Stromal cell of bone marrow (primary cell): ENCODE measurements around the gene VSX1.

Experiments used
- DNase-seq: peaks from one replicate; pipeline ENCODE4 v3.0.0-alpha.2; 2012; ENCODE audit warnings: low read depth

VSX1 gene

DNA sequence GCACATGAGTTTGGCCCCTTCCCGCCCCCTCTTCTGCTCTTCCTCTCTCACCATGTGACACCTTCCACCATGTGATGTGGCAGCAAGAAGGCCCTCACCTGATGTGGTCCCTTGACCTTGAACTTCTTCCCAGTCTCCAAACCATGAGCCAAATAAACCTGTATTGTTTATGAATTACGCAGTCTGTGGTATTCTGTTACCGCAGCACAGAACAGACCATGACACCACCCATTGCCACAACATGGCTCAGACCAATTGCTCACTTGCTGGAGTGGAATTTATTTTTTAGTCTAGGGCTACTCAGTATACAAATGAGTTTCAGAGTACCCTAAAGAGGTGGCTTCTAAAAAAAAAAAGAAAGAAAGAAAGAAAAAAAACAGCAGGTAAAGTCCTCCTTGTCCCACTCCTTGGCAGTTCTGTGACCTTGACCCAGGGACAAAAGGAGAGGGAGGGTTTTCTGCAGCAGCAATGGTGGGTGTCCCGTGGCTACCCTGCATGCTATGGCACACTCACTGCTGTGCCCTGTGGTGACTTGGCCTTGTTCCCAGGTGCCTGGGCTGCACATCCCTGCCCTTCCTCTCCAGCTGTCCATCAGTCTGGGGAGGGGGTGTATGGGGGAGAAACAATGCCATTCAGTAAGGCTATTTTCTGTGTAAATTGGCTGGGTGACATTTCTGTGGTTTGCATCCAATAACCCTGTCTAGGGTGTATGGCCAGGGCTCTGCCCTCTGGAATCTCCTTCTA, 5.4 kb upstream of the VSX1 start:
- no peak for DNase-seq

- no peak for DNase-seq
Observed at GRCh38 chr20:25085756-25086495, 4.0 kb upstream of the VSX1 start.

DNA sequence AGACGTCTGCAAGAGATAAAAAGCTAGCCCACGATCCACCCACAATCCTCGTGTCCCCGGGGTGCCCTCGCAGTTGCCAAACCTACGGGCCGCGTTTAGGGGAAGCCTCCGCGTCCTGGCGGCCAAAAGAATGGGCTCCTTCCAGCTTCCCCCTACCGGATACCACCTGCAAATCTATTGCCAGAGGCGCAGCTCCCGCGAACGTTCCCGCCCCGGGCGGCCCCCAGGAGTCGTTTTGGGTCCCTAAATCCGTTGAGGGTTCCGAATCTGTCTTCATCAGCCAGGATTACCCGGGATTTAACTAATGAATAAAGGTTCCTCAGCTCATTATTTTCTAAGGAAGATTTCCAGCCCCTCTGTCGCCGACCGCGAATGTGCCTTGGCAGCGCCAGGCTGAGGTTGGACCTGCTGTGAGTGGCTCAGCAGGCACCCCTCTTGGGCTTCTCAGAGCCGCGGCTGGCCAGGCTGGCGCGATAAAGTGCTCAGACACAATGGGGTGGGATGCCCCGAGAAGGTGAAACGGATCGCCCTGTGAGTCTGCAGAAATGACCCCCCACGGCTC, 2.8 kb upstream of the VSX1 start:
- no peak for DNase-seq

DNA sequence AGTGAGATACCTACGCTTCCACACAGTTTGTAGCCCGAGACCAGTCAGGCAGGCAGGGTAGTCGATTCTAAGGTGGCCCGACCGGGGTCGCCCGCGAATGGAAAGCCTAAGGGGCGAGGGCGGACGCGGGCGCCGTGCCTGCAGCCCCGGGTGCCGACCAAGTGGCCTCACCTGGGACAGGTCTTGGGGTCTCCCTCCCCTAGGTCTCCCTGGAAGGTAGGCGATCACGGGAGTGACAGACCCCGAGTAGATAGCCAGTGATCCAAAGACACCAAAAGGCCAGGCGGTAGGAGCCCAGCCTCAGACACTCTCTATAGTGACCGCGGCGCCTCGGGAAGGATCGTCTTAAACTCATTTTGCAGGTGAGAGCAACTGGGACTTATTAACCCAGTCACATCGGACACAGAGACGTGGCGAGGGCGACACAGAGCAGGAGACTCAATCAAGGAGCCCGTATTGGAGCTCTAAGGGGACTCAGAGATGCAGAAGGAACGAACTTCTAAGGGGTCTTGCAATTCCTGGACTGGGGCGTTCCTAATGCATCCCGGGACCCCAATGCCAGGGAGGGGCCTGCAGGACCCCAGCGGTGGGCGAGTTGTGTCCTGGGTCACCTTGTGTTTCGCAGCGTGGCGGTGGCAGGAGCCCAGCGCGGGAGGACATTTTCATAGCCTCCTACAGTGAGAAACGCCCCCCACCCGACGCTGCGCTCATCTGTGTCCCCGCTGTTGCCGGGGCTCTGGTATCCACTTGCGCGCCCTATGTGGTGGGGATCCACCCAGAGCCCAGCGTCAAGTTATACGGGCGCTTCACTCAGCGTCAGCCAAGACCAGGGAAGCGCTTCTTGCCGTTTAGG, 2.1 kb upstream of the VSX1 start:
- DNase-seq, result no peak

GRCh38 chr20:25083141-25083772, 1.3 kb upstream of the VSX1 start:
- DNase-seq, result no peak

GRCh38 chr20:25082498-25082873, 545 bp upstream of the VSX1 start:
- no peak for DNase-seq

GRCh38 chr20:25081065-25081729, 744 bp downstream of the VSX1 start:
- no peak for DNase-seq

DNA sequence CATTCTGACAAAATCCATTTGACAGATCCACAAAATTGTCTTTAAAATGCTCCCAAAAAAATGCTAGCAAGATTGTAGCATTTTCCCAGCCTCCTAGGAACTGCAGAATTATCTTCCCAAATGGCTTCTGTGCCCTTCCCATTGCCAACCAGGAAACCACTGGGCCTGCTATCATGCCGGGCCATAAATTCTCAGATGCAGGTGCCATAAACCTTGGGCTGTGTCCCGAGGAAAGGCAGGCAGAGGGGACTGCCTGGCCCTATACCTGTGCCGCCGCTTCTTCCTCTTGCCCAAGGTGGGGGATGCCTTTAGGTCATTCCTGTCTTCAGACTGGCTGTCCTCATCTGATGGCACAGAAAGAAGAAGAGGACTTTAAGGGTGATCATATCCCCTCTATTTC, 2.8 kb downstream of the VSX1 start:
- no peak for DNase-seq

- DNase-seq, result no peak
Observed at GRCh38 chr20:25078662-25079061, 3.3 kb downstream of the VSX1 start.

DNA sequence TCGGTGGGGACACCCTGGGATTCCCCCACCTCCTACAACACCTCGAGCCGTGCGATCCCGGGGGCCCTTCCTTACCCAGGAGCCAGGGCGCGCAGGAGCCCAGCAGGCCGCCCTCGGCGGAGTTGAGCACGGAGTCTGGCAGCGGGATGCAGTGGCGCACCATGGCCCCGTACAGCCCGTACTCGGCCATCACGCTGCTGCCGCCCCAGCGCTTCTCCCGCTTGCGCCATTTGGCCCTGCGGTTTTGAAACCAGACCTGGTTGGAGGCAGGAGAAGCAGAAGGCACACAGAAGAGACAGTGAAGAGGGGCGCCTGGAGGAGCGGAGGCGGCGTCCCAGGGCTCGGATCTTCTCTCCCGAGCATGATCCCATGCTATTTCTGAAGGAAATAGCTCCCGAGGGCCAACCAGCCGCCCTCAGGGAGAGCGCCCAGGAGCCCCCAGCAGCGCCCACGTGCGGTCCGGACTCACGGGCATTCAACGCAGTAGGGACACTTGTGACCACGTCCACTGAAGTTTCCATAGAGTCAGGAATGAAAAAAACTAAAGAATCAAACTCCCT, 4.3 kb downstream of the VSX1 start:
- DNase-seq, result no peak

GRCh38 chr20:25076731-25077609, 5.0 kb downstream of the VSX1 start:
- no peak for DNase-seq

DNA sequence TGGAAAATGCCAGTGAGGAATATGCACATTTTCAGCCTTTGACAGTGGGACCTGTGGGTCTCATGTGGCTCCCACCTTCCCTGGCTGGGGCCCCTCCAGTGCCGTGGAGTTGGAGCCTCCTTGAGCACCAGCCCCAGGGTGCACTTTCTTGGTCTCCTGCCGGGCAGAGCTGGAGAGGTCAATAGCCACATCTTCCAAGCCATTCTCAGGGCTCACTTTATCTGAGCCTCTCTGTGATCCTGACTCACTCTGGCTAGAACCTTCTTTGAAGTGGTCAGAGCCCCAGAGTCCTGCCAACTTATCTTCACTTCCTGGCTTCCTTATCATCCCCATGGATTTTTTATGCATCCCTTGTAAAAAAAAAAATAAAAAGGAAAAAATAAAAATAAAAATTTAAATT, 5.7 kb downstream of the VSX1 start:
- no peak for DNase-seq

- no peak for DNase-seq
Observed at GRCh38 chr20:25073544-25073943, 8.4 kb downstream of the VSX1 start.

GRCh38 chr20:25072226-25072811, 9.6 kb downstream of the VSX1 start:
- no peak for DNase-seq

DNA sequence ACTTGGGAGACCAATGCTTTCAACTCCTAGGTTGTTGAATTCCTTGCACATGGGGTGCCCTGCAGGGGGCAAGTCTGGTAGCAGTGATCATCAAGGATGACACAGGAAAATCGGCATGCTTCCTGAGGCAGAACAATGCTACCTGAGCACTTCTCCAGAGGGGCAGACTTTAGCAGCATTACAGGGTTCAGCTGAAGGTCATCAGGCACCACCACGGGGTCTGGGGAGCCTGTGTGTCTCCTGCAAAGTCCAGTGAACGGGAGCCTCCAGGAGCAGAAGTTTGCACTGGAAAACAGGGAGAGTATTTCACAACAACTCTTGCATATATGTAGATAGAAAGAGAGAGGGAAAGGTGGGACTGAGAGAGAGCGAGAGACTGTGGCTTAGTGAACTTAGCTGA, 10.2 kb downstream of the VSX1 start:
- no peak for DNase-seq

GRCh38 chr20:25070821-25071473, 11.0 kb downstream of the VSX1 start:
- DNase-seq, result no peak

DNA sequence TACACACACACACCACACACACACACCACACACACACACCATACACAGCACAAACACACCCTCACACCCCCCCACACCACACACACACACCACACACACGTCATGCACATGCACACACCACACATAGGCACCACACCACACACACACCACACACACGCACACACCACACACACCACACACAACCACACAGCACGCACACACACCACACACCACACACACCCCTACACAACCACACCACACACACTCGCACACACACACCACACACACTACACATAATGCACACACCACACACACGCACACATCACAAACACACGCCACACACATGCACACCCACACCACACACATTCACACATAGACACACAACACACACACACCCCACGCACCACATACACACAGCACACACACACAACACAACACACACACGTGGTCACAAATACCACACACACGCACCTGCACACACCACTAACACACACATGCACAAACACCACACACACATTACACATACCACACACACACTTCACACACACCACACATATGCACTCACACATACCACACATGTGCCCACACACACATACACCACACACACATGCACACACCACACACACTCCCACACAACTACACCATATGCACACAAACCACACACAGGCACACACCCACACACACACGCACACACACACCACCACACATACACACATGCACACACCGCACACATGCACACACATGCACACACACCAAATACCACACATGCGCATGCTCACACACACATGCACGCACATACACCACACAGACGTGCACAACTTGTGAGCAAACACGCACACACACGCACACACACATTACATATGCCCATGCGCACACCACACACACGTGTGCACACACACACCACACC, 14.6 kb downstream of the VSX1 start:
- DNase-seq, result no peak

GRCh38 chr20:25066386-25066785, 15.6 kb downstream of the VSX1 start:
- no peak for DNase-seq
